ENCODE data around the gene DZANK1. TPM values are rescaled to one million over a fixed set of nuclear protein-coding genes. Genes with fewer than 3 reads are reported as not detected.

DZANK1 gene
- total and polyA plus RNA-seq, 2 experiments from 2014 or later = 7.9 to 8.3 TPM

- Histone ChIP-seq H3K4me3 (no peak overlapping the region), H3K27ac (ENCODE audit: low read depth) (no peak overlapping the region), H3K4me2 (no peak overlapping the region), H3K9me2 (ENCODE audit: insufficient read depth) (no peaks in the 10 kb centered on the region), H4K20me1 (replicated peaks; ENCODE audit: insufficient read depth) (no peaks in the 10 kb centered on the region; the same call in 1 of the 2 replicates), H3K4me1 (ENCODE audit: insufficient read depth) (peaks cover 4% of the 10 kb centered on the region; the same call in 1 of the 2 replicates), H3K36me3 (ENCODE audit: insufficient read depth) (peaks cover 49% of the 10 kb centered on the region), H3K79me2 (replicated peaks; ENCODE audit: insufficient read depth) (peaks cover 31% of the 10 kb centered on the region), H3K27me3 (ENCODE audit: insufficient read depth) (no peaks in the 10 kb centered on the region), H3F3A (replicated peaks; ENCODE audit: low read depth) (peaks cover 7% of the 10 kb centered on the region; the same call in 1 of the 2 replicates), H2AFZ (no peak overlapping the region)
- TF ChIP-seq ETS1 (IDR thresholded peaks at IDR 0.05) = no peak
- no peak for TF ChIP-seq CTCF (conservative IDR thresholded peaks at IDR 0.05; ENCODE audit: low read depth in 2 of 2)
- TF ChIP-seq EZH2phosphoT487 (IDR thresholded peaks at IDR 0.05; ENCODE audit: unreplicated experiment) = no peak
- no peak for TF ChIP-seq REST (IDR thresholded peaks at IDR 0.05; ENCODE audit: unreplicated experiment)
- no peak for TF ChIP-seq ZNF462 (CRISPR knock-in tag; IDR thresholded peaks at IDR 0.05)
- no peak for TF ChIP-seq ZNF114 (CRISPR knock-in tag; IDR thresholded peaks at IDR 0.05)
- TF ChIP-seq STAT1 (IDR thresholded peaks at IDR 0.05; ENCODE audit: unreplicated experiment) = no peak
- no peak for TF ChIP-seq ZNF331 (CRISPR knock-in tag; IDR thresholded peaks at IDR 0.05; ENCODE audit: low read depth)
- TF ChIP-seq POLR2AphosphoS5 (IDR thresholded peaks at IDR 0.05; ENCODE audit: low read depth) = no peak
- TF ChIP-seq NANOG (IDR thresholded peaks at IDR 0.05; ENCODE audit: borderline replicate concordance) = no peak
- TF ChIP-seq EZH2 (IDR thresholded peaks at IDR 0.05; ENCODE audit: low read depth, unreplicated experiment) = no peak
- no peak for TF ChIP-seq CREB1 (CRISPR knock-in tag; IDR thresholded peaks at IDR 0.05; ENCODE audit: low read depth)
- no peak for TF ChIP-seq JUNB (IDR thresholded peaks at IDR 0.05; ENCODE audit: unreplicated experiment)
- Mint-ChIP-seq H3K36me3 (ENCODE audit: low read depth) (peaks cover 51% of the 10 kb centered on the region), H3K4me1 (peaks cover 8% of the 10 kb centered on the region; the same call in 2 of the 3 replicates), H3K27ac (no peak overlapping the region), H3K4me3 (no peak overlapping the region), H3K27me3 (ENCODE audit: insufficient read depth, low read depth, poor library complexity) (no peaks in the 10 kb centered on the region), H3K9me3 (no peaks in the 10 kb centered on the region)
- ATAC-seq (no peak), DNase-seq (ENCODE audit: low spot score) (no peak)
Observed at GRCh38 chr20:18513208-18513607, 46.4 kb upstream of the DZANK1 start.
